Measurements from ENCODE around the gene DAB1. TPM values are rescaled to one million over a fixed set of nuclear protein-coding genes. Genes with fewer than 3 reads are reported as not detected.

DAB1 gene
- total RNA-seq, 1 donor from 2014 or later, result 1.6 TPM

GRCh38 chr1:57407928-57408327 lies 15.9 kb downstream of the DAB1 start:
- Histone ChIP-seq H3K9ac (ENCODE audit: low read length) (no peak overlapping the region), H3K4me1 (ENCODE audit: insufficient read depth, low read length) (peaks cover 3% of the 10 kb centered on the region), H3K79me2 (ENCODE audit: insufficient read depth, low read length) (no peaks in the 10 kb centered on the region), H2AFZ (ENCODE audit: low read depth, low read length) (no peak overlapping the region), H3K4me3 (ENCODE audit: insufficient read depth, low read depth, low read length) (no peak overlapping the region), H4K20me1 (ENCODE audit: insufficient read depth, low read length) (no peaks in the 10 kb centered on the region), H3K27ac (ENCODE audit: low read depth, low read length) (no peak overlapping the region), H3K9me3 (ENCODE audit: insufficient read depth, low read depth, low read length) (no peaks in the 10 kb centered on the region), H3K27me3 (ENCODE audit: insufficient read depth, low read length) (no peaks in the 10 kb centered on the region), H3K36me3 (ENCODE audit: insufficient read depth, low read length) (no peaks in the 10 kb centered on the region), H3K4me2 (ENCODE audit: low read length) (no peak overlapping the region)
- Mint-ChIP-seq H3K4me3 (ENCODE audit: unreplicated experiment) (no peak overlapping the region), H3K36me3 (ENCODE audit: low read depth, unreplicated experiment) (no peaks in the 10 kb centered on the region), H3K27me3 (ENCODE audit: low read depth, unreplicated experiment) (no peaks in the 10 kb centered on the region), H3K4me1 (ENCODE audit: low read depth, unreplicated experiment) (peaks cover 39% of the 10 kb centered on the region), H3K9me3 (ENCODE audit: unreplicated experiment) (peaks cover 5% of the 10 kb centered on the region), H3K27ac (ENCODE audit: unreplicated experiment) (no peak overlapping the region)
- FAIRE-seq (no peak), DNase-seq (ENCODE audit: low read depth) (no peak)
- TF ChIP-seq CTCF (IDR thresholded peaks at IDR 0.05; ENCODE audit: insufficient read depth, low read depth, low read length) (no peak), EZH2 (IDR thresholded peaks at IDR 0.05; ENCODE audit: insufficient read depth, low read length) (no peak)

GRCh38 chr1:57406428-57406970 lies 17.4 kb downstream of the DAB1 start:
- H3K36me3 Mint-ChIP-seq (ENCODE audit: low read depth, unreplicated experiment), result no peaks in the 10 kb centered on the region
- no peak overlapping the region for H3K4me3 Mint-ChIP-seq (ENCODE audit: unreplicated experiment)
- Histone ChIP-seq H3K27me3 (ENCODE audit: insufficient read depth, low read length) (no peaks in the 10 kb centered on the region), H3K4me3 (ENCODE audit: insufficient read depth, low read depth, low read length) (no peak overlapping the region), H3K27ac (ENCODE audit: low read depth, low read length) (no peak overlapping the region), H3K9me3 (ENCODE audit: insufficient read depth, low read depth, low read length) (no peaks in the 10 kb centered on the region), H3K4me1 (ENCODE audit: insufficient read depth, low read length) (peaks cover under 1% of the 10 kb centered on the region), H3K79me2 (ENCODE audit: insufficient read depth, low read length) (no peaks in the 10 kb centered on the region), H3K36me3 (ENCODE audit: insufficient read depth, low read length) (no peaks in the 10 kb centered on the region), H3K4me2 (ENCODE audit: low read length) (no peak overlapping the region), H3K9ac (ENCODE audit: low read length) (no peak overlapping the region), H2AFZ (ENCODE audit: low read depth, low read length) (no peak overlapping the region), H4K20me1 (ENCODE audit: insufficient read depth, low read length) (no peaks in the 10 kb centered on the region)
- DNase-seq (ENCODE audit: low read depth) (no peak), FAIRE-seq (no peak)
- TF ChIP-seq CTCF (IDR thresholded peaks at IDR 0.05; ENCODE audit: insufficient read depth, low read depth, low read length) (no peak), EZH2 (IDR thresholded peaks at IDR 0.05; ENCODE audit: insufficient read depth, low read length) (no peak)
- H3K4me1 Mint-ChIP-seq (ENCODE audit: low read depth, unreplicated experiment), result peaks cover 34% of the 10 kb centered on the region
- H3K27ac Mint-ChIP-seq (ENCODE audit: unreplicated experiment), result no peak overlapping the region
- no peaks in the 10 kb centered on the region for H3K9me3 Mint-ChIP-seq (ENCODE audit: unreplicated experiment)
- H3K27me3 Mint-ChIP-seq (ENCODE audit: low read depth, unreplicated experiment), result no peaks in the 10 kb centered on the region

GRCh38 chr1:57404884-57405283 lies 19.0 kb downstream of the DAB1 start:
- no peak overlapping the region for H3K4me3 Mint-ChIP-seq (ENCODE audit: unreplicated experiment)
- no peak for FAIRE-seq

More at GRCh38 chr1:57404884-57405283, 19.0 kb downstream of the DAB1 start:
- no peaks in the 10 kb centered on the region for H3K9me3 ChIP-seq (ENCODE audit: insufficient read depth, low read depth, low read length)
- H3K9ac ChIP-seq (ENCODE audit: low read length), result no peak overlapping the region
- TF ChIP-seq CTCF (IDR thresholded peaks at IDR 0.05; ENCODE audit: insufficient read depth, low read depth, low read length) (no peak), EZH2 (IDR thresholded peaks at IDR 0.05; ENCODE audit: insufficient read depth, low read length) (no peak)
- peaks cover 21% of the 10 kb centered on the region for H3K4me1 Mint-ChIP-seq (ENCODE audit: low read depth, unreplicated experiment)
- no peaks in the 10 kb centered on the region for H3K27me3 Mint-ChIP-seq (ENCODE audit: low read depth, unreplicated experiment)
- no peak overlapping the region for H2AFZ ChIP-seq (ENCODE audit: low read depth, low read length)
- DNase-seq (ENCODE audit: low read depth), result no peak
- no peaks in the 10 kb centered on the region for H3K4me1 ChIP-seq (ENCODE audit: insufficient read depth, low read length)
- H3K79me2 ChIP-seq (ENCODE audit: insufficient read depth, low read length), result no peaks in the 10 kb centered on the region
- no peaks in the 10 kb centered on the region for H4K20me1 ChIP-seq (ENCODE audit: insufficient read depth, low read length)
- no peaks in the 10 kb centered on the region for H3K27me3 ChIP-seq (ENCODE audit: insufficient read depth, low read length)
- H3K27ac Mint-ChIP-seq (ENCODE audit: unreplicated experiment), result no peak overlapping the region
- H3K36me3 Mint-ChIP-seq (ENCODE audit: low read depth, unreplicated experiment), result no peaks in the 10 kb centered on the region
- no peak overlapping the region for H3K4me3 ChIP-seq (ENCODE audit: insufficient read depth, low read depth, low read length)
- H3K4me2 ChIP-seq (ENCODE audit: low read length), result no peak overlapping the region
- H3K36me3 ChIP-seq (ENCODE audit: insufficient read depth, low read length), result no peaks in the 10 kb centered on the region
- no peak overlapping the region for H3K27ac ChIP-seq (ENCODE audit: low read depth, low read length)
- H3K9me3 Mint-ChIP-seq (ENCODE audit: unreplicated experiment), result no peaks in the 10 kb centered on the region

Measured in astrocyte (in vitro differentiated cells and primary cell).